ENCODE measurements around the gene DKK3. TPM values are rescaled to one million over a fixed set of nuclear protein-coding genes. Genes with fewer than 3 reads are reported as not detected.

The DKK3 gene
- total and polyA plus RNA-seq, 4 donors = 3.1 to 9.9 (median 7.1) TPM

- Histone ChIP-seq H3K36me3 (ENCODE audit: control insufficient read depth in 4 of 4, insufficient read depth in 3 of 4, low read depth in 1 of 4, low read length in 3 of 4) (peaks cover 2 to 12% (median 5%) of the 10 kb centered on the region in 4 donors), H3K9me3 (ENCODE audit: control insufficient read depth in 4 of 4, low read length in 3 of 4) (no peaks in the 10 kb centered on the region), H3K27ac (ENCODE audit: low read depth in 1 of 2, low read length in 2 of 2) (no peak overlapping the region), H3K4me3 (ENCODE audit: low read depth in 1 of 3, low read length in 3 of 3) (no peak overlapping the region), H3K4me1 (ENCODE audit: control insufficient read depth in 4 of 4, insufficient read depth in 4 of 4, low read length in 3 of 4) (no peaks in the 10 kb centered on the region), H3K9ac (ENCODE audit: low read depth in 1 of 2, low read length in 2 of 2) (no peak overlapping the region), H3K27me3 (ENCODE audit: control insufficient read depth in 4 of 4, insufficient read depth in 4 of 4, low read length in 3 of 4) (no peaks in the 10 kb centered on the region)
- DNase-seq (ENCODE audit: low spot score) = no peak
- 97% methylated on average over 1 of the region's 1 CpG for WGBS
- TF ChIP-seq ZBTB33 (IDR thresholded peaks at IDR 0.05) (no peak), FOXA1 (IDR thresholded peaks at IDR 0.05) (no peak), YY1 (IDR thresholded peaks at IDR 0.05) (no peak), RAD21 (IDR thresholded peaks at IDR 0.05) (no peak), TAF1 (conservative IDR thresholded peaks at IDR 0.05) (no peak), HNF4G (IDR thresholded peaks at IDR 0.05) (no peak), HNF4A (conservative IDR thresholded peaks at IDR 0.05) (no peak), EGR1 (IDR thresholded peaks at IDR 0.05; ENCODE audit: low read depth in 2 of 2) (no peak), NR2F2 (IDR thresholded peaks at IDR 0.05) (no peak), JUND (IDR thresholded peaks at IDR 0.05) (no peak), ATF3 (IDR thresholded peaks at IDR 0.05) (no peak), RXRA (IDR thresholded peaks at IDR 0.05) (no peak), GABPA (IDR thresholded peaks at IDR 0.05 in 1 of 2, conservative IDR thresholded peaks at IDR 0.05 in 1 of 2) (no peak), SP1 (IDR thresholded peaks at IDR 0.05) (no peak), FOXA2 (IDR thresholded peaks at IDR 0.05) (no peak)
- TF ChIP-seq, protein P1, sequence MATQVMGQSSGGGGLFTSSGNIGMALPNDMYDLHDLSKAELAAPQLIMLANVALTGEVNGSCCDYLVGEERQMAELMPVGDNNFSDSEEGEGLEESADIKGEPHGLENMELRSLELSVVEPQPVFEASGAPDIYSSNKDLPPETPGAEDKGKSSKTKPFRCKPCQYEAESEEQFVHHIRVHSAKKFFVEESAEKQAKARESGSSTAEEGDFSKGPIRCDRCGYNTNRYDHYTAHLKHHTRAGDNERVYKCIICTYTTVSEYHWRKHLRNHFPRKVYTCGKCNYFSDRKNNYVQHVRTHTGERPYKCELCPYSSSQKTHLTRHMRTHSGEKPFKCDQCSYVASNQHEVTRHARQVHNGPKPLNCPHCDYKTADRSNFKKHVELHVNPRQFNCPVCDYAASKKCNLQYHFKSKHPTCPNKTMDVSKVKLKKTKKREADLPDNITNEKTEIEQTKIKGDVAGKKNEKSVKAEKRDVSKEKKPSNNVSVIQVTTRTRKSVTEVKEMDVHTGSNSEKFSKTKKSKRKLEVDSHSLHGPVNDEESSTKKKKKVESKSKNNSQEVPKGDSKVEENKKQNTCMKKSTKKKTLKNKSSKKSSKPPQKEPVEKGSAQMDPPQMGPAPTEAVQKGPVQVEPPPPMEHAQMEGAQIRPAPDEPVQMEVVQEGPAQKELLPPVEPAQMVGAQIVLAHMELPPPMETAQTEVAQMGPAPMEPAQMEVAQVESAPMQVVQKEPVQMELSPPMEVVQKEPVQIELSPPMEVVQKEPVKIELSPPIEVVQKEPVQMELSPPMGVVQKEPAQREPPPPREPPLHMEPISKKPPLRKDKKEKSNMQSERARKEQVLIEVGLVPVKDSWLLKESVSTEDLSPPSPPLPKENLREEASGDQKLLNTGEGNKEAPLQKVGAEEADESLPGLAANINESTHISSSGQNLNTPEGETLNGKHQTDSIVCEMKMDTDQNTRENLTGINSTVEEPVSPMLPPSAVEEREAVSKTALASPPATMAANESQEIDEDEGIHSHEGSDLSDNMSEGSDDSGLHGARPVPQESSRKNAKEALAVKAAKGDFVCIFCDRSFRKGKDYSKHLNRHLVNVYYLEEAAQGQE (IDR thresholded peaks at IDR 0.05) = no peak
- TF ChIP-seq, protein P2, sequence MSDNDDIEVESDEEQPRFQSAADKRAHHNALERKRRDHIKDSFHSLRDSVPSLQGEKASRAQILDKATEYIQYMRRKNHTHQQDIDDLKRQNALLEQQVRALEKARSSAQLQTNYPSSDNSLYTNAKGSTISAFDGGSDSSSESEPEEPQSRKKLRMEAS (IDR thresholded peaks at IDR 0.05) = no peak
- TF ChIP-seq, protein P3, sequence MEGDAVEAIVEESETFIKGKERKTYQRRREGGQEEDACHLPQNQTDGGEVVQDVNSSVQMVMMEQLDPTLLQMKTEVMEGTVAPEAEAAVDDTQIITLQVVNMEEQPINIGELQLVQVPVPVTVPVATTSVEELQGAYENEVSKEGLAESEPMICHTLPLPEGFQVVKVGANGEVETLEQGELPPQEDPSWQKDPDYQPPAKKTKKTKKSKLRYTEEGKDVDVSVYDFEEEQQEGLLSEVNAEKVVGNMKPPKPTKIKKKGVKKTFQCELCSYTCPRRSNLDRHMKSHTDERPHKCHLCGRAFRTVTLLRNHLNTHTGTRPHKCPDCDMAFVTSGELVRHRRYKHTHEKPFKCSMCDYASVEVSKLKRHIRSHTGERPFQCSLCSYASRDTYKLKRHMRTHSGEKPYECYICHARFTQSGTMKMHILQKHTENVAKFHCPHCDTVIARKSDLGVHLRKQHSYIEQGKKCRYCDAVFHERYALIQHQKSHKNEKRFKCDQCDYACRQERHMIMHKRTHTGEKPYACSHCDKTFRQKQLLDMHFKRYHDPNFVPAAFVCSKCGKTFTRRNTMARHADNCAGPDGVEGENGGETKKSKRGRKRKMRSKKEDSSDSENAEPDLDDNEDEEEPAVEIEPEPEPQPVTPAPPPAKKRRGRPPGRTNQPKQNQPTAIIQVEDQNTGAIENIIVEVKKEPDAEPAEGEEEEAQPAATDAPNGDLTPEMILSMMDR (IDR thresholded peaks at IDR 0.05; ENCODE audit: low read depth, low read length, missing input control) = no peak
These were observed 95.0 kb downstream of the DKK3 start for GRCh38 chr11:11913395-11913794.

Other genes starting within 250 kb of the DKK3 start
- gene USP47, start 166.7 kb downstream of the DKK3 start, total RNA-seq = 10 to 100 TPM; 38.2 to 55.1 TPM
- gene USP47, start 166.7 kb downstream of the DKK3 start, polyA plus RNA-seq = 10 to 100 TPM; 14.9 to 26.3 TPM
- 100 to 1,000 TPM in 1 of 2 donors, 10 to 100 TPM in 1; 65.6 to 113 TPM for gene MICAL2, start 102.0 kb upstream of the DKK3 start, total RNA-seq
- 10 to 100 TPM; 17.5 to 20.3 TPM for gene MICAL2, start 102.0 kb upstream of the DKK3 start, polyA plus RNA-seq